Right renal pelvis (tissue), 4 donors: Measurements from ENCODE around the gene SHTN1. TPM values are rescaled to one million over a fixed set of nuclear protein-coding genes. Genes with fewer than 3 reads are reported as not detected.

ENCODE experiments used
- DNase-seq, 4 donors: peaks; one replicate each; pipeline ENCODE4 v3.0.0-alpha.2; 2013; ENCODE audit warnings: low read depth in 4 of 4, low spot score in 3 of 4, missing footprints in 1 of 4
- polyA plus RNA-seq, 4 donors: library from polyadenylated mRNA; unstranded; fragments of 120-200 nt; gene quantifications; one replicate each; pipeline ENCODE4 v1.2.1, GENCODE V29; 2013; ENCODE audit not compliant: insufficient read length in 4 of 4

SHTN1 gene
- polyA plus RNA-seq, 4 donors = 19.8 to 27.8 (median 25.0) TPM

DNA sequence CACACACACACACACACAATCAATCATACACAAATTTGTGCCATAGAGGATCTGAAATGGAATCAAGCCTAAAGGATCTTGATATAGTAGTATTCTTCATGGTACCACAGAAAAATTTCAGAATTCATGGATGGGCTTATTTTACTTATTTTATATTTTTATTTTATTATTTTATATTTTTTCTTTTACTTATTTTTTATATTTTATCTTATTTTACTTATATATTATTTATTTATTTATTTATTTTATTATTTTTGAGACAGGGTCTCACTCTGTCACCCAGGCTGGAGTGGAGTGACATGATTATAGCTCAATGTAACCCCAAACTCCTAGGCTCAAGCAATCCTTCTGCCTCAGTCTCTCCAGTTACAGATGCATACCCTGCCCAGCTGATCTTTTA lies 16.7 kb downstream of the SHTN1 start:
- no peak for DNase-seq

DNA sequence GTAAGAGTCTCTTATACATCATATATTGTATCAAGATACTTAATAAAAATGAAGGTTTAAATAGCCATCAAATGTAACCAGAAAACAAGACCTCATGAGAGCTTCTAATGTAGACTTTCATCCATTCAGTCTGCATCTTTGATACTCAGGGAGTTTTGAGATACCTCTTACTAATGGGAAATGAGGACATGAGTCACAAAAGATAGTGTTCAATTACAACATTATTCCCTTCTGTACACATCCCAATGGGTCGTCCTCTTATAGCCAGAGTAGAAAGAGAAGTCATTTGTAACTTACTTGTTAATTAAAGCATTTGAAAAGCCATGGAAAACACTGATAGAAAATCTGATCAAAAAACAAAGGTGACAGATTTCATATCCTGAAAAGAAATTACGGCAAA lies 19.4 kb downstream of the SHTN1 start:
- DNase-seq = no peak

DNA sequence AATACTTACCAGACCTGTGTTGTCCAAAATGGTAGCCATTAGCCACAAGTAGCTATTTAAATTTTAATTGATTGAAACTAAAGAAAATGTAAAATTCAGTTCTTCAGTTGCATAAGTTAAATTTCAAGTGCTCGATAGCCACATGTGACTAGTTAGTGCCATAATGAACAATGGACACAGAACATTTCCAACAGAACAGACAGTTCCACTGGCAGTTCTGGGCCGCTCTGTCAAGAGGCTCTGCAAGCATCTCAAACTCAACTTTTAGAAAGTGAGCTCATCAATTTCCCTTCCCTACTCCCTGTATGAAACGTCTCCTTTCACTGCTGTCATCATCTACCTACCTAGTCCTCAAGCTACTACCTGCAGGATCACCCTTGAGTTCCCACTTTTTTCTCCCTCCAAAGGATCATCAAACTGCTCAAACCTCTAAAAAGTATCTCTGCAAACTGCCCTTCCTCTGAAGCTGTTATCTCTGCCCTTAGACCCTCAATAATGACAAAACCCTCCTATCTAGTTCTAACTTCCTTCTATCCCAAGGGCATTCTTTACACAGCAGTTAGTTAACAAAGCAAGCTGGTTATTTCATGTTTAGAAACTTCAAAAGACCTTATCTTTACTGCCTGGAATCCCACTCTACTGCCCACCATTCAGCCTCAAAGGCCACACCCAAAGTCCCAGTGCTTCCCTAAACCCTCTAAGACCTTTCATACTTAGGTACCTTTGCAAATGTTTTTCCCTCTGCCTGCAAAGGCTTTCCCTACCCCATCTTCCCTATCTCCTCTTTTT lies 20.6 kb downstream of the SHTN1 start:
- DNase-seq = no peak

DNA sequence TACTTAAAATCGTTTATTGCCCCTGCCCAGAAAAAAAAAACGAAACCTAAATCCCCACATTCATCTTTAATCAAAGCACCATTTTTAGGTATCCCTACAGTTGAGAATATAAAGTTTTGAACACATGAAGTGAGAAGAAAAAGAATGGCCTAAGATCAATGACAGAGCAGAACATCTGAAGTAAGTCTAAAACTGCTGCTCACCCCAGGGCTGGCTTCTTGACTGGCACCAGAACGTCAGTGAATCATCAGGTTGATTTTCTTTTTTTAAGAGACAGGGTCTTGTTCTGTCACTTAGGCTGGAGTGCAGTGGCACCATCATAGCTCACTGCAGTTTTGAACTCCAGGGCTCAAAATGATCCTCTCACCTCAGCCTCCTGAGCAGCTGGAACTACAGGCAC lies 24.9 kb downstream of the SHTN1 start:
- DNase-seq = no peak

DNA sequence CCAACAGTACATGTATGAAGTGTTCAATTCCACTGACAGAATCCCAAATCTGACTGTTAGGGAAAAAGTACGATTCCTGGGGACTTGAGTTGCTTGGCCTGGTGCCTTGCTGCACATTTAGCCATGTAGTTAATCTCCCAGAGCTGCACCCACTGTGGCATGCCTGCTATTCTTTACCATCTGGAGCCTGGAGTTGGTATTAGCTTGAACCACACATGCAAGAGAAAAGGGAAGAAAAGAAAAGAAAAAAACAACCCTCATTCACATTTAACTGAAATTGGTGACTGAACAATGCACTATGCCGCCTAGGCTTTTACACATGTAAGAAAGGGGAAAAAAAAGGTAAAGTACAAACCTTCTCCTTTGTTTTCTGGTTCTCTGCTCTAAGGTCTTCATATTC lies 26.1 kb downstream of the SHTN1 start:
- no peak for DNase-seq

DNA sequence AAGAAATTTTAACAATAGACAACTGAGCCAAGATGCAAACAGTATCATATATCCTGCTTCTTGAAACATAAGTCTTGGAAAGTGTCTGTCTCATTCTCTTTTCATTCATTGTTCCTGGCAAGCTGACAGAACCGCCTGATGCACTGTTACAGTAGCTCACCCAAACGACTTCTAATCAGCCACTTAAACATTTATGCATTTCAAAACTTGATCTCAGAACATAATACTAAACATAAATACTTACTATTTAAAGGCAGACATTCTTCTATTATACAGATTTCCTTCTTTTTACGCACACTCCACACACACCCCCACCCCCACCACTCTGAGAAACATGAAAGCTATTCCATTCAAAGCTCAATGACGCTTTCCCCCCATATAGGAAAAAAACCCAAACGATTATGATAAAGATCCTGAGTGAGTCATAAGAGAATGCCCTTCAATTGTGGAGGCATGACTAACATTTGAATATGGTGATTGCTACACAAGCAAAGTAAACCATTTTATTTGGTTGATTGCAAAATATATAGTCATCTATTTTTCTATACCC lies 30.5 kb downstream of the SHTN1 start:
- DNase-seq = no peak

DNA sequence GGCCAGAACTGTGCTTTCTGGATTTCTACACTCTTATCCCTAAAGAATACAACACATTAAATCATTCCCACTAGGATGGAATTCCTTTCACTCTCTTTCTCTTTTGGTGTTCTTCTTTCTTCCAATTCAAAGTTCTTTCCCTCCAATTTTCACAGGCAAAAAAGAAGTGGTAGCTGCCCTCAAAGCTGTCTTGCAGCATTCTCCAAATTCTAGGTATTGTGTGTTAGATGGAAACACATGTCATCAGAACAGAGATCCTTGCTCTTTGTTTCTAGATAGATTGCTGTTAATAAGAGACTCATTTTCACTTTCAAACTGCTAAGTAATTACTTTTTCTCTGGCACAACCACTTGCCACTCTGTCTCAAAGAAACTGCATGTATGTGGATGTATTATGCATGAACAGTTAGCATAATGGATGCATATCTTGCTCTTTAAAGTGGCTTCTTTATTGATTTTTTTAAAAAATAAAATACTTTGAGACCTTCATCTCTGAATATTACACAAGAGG lies 31.0 kb downstream of the SHTN1 start:
- no peak for DNase-seq

DNA sequence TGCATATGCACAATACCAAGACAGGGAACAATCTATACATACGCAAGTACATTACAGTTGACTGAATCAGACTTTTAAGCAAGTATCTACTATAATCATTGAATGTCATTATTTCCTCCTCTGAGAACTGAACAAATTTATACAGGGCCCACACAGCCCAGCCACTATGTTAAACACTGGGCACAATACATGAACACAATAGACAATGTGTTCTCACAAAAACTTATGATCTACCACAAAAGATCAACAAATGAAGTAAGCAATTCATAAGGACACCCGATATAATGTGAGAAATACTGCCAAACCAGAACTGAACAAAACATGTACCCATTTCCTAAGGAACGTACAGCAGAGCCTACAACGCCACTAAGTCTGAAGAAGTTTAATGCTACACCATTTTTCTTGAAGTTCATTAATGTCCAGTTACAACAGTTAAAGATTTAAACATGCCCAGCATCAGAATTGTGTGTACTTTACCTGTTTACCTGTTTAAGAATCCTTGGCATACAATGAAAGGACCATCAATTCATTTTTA lies 31.5 kb downstream of the SHTN1 start:
- DNase-seq = no peak

DNA sequence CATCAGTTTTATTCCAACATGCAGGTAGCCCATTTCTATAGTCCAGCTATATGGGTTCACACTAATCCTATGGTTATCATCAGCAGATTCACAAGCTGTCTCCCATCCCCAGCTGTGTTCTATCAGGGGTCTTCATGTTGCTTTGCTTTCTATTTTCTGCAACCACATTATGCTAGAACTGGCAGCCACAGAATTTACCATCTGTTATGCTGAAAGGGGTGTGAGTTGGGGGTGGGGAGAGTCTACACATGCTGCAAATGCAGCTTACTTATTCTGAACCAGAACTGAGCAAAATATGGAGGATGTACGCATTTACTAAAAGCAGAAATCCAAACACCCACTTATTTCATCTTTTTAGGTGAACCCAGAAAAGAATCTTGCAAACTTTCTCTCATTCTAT lies 32.9 kb downstream of the SHTN1 start:
- DNase-seq = no peak

DNA sequence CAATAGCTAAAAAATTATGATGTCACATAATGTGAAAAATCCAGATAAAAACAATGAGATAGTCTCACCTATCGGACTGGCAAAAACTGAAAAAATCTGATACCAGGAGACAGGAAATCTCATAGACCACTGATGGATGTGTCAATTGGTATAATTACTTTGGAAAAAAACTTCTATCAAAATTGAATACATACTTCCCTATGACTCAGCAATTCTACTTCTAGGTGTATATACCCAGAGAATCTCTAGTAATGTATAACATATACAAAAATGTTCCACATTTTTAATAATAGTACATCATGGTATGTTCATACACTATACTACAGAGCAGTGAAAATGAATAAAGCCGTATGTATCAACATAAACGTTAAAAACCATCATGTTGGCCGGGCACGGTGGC lies 34.9 kb downstream of the SHTN1 start:
- DNase-seq = no peak

DNA sequence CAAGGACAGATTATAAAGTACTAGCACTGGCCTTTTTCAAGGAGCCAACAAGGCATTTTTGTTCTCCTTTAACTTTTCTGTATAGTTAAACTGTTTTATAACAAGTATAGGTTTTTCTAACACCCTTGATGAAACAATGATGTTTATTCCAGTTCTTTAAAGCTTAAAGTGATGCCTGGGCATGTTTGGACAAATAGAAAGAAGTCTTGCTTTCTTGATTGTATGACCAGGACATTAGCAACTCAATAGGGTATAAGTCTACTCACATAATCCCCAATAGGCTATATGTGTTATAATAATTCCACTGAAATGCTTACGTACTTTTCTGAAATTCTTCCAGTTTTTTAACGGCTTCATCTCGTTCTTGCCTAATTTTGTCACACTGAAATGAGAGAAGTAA lies 36.7 kb downstream of the SHTN1 start:
- DNase-seq = no peak

DNA sequence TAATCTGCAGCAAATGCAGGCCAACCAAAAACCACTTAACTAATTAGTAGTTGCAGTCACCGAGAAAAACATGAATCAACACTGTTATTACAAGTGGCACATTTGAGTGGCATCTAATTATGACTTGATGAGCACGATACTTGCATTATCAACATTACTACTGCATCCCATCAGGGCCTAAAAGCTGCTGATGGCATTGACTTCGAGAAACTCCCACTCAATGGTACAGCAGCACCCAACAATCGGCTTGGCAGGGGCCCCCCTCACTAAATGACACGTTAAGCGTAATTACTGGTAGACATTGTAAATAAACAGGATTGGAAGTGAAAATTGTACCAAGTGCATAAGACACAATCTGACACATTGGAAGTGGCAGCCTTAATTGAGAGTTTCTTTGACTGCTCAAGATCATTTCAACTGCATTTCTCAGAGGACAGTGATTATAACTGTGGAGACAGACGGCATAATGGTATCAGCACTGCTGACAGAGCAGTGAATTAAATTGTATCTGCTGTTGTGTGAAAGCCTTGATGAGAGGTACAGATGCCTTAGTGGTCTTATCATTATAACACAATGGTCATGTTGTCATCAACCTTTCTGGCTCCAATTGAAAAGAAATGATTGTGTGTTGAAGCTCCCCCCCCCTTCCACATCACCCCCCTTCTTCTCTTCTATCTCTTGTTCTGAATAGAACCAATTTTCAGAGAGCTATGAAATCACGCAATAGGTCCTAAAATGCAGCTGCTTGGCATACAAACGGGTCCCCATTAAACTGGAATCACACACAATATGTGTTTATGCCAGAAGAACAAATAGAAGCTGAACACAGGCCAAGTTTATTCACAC lies 43.4 kb downstream of the SHTN1 start:
- DNase-seq = no peak

DNA sequence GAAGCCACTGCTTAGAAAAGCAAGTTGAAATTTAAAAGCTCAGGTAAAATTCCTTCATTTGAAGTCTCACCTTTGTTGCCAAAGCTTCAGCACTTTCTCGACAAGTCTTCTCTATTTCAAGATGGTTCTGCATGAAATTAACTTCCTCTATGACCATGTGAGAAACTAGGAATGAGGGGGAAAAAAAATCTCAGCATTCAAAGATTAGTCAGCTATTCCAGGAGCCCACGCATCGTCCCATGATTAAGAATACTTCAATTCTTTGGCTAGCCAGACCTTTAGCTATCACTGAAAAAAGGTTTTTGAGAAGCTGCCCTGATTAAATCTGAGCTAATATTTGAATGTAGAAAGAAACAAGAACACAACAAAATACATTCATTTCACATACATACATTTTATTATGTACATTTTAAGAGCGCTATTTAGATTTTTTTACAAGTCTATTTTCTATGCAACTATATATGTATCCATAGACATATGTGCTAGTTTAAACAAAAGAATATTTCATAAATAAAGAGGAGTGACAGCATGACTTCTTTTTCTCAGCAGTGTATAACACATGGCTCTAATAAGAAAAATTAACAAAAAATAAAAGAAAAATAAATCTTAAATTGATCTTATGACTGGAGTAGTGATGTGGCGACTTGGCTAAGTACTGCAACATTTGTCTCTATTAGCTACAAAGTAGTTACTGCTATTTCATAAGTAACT lies 44.8 kb downstream of the SHTN1 start:
- DNase-seq = no peak

DNA sequence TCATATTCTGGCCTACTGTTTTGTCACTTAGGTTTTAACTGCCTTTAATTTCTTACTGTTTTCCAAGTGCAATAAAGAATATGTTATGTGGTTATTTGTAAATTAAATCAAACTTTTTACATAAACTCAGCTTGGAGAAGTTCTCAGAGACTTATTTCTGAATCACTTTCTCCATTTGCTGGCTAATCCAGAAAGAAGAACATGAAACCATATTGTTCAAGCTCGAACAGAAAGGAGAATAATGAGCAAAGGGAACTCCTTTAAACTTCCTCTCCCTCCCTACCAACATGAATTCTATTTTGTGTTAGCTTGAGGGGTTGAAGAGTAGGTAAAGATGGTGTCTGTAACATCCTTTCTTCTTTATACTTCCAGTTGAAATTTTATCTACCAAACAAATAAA lies 52.3 kb downstream of the SHTN1 start:
- no peak for DNase-seq

DNA sequence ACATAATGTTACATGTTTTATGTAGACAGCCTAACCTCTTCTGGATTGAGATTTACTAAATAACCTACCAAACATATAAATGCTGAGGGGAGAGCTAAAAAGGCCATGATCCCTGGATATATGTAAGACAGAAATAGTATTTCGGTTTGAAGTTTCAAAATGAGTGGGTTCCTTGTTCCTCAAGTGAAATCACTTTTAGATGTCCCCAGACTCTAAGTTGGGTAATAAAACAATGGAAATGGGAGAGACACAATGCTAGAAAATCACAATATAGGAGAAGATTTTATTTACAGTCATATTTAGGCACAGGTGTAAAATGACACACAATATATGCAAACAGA lies 56.5 kb downstream of the SHTN1 start:
- DNase-seq = no peak

DNA sequence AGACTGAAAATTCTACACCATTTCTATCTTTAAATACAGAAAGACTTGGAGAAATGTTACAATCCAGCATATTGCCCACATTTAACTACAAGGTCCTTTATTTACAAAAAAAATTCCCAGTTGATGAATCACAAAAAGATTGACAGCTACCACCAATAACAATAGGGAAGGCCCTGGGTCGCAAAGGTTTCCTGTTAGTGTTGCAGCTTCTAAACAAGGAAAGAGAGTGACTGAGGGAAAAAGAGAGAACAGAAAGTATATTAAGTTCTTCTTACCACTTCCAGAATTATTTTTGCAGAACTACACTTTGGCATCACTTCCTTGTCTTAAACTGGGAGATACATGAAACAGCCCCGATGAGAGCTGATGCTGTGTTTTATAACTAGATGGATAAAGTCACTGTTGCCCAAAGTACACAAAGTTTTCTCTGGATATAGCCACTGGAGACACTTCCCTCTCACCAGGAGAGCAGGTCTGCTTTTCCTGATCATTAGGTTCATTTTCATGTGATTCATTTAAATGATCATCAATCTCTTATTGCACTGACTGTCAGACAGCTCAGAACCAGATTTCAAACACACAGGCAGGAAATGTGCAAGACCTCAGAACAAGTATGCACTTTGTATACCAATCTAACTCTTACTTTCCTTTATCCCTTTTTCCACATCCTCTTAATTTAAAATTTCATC lies 57.0 kb downstream of the SHTN1 start:
- no peak for DNase-seq

DNA sequence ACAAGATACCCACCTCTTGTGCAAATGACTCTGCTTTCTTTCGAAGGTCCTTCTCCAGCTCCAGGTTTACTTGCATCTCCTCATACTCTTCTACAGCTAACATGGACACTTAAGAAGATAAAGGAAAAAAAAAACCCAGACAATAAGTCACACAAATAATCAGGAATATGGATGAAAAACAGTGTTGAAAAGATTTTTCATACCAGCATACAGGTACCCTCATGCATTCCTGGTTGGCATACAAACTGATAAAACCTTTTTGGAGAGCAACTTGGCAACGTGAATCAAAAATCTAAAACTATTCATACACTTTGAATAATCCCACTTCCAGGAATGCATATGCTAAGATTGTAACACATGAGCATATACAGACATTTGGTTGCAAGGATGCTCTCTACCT lies 60.1 kb downstream of the SHTN1 start:
- no peak for DNase-seq

DNA sequence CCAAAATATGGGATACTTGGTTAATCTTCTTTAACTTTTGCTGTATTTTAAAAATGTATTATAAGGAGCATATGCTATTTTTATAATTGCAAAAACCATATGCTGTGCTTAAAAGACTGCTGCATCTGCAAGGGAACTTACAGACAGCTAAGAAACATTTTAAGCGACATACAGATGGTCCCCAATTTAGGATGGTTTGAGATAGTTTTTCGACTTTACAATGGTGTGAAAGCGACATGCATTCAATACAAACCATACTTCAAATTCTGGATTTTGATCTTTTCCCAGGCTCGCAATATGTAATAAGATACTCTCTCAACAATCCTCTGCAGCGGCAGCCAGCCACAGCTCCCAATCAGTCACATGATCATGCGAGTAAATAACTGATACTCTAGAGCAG lies 73.2 kb downstream of the SHTN1 start:
- no peak for DNase-seq

DNA sequence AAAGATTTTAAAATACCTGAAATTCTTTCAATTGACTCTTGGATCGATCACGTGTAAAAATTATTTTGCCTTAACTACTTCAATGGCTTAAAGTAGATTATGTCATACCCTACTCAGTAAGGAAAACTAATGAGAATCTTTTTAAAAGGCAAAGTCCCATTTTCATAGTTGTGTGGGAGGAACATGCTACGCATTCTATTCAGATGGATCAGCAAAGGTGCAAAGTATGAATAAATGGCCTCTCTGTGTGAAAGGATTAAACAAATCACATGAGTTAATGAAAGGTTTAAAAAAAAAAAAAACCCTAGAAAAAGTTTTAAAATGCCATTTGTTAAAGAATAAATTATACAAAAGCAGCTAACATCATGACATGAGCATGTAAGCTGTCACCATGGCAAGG lies 78.6 kb downstream of the SHTN1 start:
- no peak for DNase-seq

DNA sequence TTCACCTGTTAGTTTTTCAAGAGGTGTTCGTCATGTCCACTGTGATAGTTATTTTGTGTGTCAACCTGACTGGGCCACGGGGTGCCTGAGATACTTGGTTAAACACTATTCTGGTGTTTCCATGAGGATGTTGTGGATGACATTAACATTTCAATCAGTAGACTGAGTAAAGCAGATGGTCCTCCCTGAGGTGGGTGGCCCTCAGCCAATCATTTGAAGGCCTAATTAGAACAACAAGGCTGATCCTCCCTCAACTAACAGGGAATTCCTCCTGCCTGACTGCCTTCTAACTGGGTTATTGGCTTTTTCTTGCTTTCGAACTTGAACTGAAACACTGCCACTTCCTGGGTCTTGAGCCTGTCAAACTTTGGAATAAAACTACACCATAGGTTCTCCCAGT lies 79.9 kb downstream of the SHTN1 start:
- DNase-seq = no peak
